Uterus (tissue), 2 donors: Measurements from ENCODE around the gene ASB13.

Experiments
- POLR2A ChIP-seq, 2 donors: fragments of 450-650 bp; IDR thresholded peaks; one replicate each; pipeline ENCODE4 v1.6.1; 2016; ENCODE audit warnings: antibody characterized with exemption in 2 of 2, mild to moderate bottlenecking in 1 of 2, moderate library complexity in 1 of 2
- TF ChIP-seq, protein P1 (sequence below), 4 experiments: fragments of 200-600 bp in 2 of 4; fragments of 450-650 bp in 2 of 4; sonication (generic) in 2 of 4; IDR thresholded peaks; one replicate each; pipeline ENCODE4 v1.5.1; 2016 to 2019; ENCODE audit warnings: antibody characterized with exemption in 4 of 4, mild to moderate bottlenecking in 2 of 4, moderate library complexity in 1 of 4

- TF ChIP-seq, protein P1, sequence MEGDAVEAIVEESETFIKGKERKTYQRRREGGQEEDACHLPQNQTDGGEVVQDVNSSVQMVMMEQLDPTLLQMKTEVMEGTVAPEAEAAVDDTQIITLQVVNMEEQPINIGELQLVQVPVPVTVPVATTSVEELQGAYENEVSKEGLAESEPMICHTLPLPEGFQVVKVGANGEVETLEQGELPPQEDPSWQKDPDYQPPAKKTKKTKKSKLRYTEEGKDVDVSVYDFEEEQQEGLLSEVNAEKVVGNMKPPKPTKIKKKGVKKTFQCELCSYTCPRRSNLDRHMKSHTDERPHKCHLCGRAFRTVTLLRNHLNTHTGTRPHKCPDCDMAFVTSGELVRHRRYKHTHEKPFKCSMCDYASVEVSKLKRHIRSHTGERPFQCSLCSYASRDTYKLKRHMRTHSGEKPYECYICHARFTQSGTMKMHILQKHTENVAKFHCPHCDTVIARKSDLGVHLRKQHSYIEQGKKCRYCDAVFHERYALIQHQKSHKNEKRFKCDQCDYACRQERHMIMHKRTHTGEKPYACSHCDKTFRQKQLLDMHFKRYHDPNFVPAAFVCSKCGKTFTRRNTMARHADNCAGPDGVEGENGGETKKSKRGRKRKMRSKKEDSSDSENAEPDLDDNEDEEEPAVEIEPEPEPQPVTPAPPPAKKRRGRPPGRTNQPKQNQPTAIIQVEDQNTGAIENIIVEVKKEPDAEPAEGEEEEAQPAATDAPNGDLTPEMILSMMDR (IDR thresholded peaks at IDR 0.05), result no peak
- TF ChIP-seq POLR2A (IDR thresholded peaks at IDR 0.05), result no peak
Measured at GRCh38 chr10:5709865-5710264, 43.5 kb upstream of the ASB13 start.
